ENCODE measurements around the gene FPGT.
"Not testable (repeated sequence)": the region's sequence is repeated elsewhere in the genome, so short reads cannot be mapped to it uniquely, and the experiment has no call there.

The FPGT gene

DNA sequence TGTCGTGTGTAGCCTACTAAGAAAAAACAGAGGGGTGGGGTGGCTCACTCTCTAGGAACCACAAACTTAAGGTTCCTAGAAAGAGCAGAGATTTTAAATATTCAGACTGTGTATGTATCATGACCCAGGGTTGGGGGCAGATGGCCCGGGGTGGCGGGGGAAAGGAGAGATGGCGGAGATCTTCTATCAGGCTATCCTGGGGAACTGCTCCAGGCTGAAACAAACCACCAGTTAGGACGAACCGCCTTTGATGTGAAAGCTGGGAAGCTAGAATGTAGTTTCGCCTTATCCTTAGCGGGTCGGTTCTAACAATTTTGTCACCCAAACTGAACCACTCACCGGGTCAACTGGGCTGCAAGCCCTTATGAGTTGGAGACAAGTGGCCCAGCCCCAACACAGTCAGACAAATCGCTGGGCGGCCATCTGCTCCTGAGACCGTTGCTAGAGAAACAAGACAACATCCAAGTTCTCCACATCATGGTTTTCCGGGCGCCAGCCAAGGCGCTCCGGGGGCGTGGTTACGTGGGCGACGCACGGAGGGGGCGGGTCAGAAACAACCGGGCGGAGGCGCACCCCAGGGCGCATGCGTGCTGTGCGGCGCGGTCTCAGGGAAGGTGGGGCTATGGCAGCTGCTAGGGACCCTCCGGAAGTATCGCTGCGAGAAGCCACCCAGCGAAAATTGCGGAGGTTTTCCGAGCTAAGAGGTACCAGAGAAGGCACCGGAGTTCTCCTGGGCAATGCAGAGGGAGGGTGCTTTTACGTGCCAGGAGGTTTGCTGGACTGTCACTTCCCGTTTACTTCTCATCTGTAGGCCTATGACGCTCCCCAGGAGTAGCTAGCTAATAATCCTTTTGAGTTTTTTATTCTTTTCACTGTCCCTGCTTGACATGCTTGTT, at the start of gene FPGT, which contains the start of gene LRRIQ3:
Gene FPGT, plus strand, starts transcription at position 586 of the 896 bp plus-strand sequence. Its CDS starts 37 bp downstream, at position 623.
Gene LRRIQ3, minus strand, starts transcription at position 520 of the 896 bp plus-strand sequence. CDS start 14,492 bp downstream, outside the sequence.
- peak; percentile 76 for DNase-seq (ENCODE audit: low read depth)

DNA sequence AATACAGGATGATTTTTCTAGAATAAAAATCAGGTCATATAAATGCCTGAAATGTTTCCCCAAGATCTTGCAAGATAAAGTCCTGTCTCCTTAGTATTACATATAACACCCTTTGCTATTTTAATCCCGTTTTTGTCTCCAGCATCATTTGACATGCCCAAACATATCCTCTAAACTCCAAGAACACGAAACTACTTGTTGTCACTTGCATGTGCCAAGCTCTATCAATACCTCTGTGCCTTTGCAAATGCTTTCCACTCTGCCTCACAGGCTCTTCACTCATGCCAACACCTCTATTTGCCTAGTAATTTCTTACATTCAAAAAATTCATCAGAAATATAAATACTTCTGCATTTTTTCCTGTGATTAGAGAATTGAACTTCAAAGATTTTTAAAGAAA, 38.0 kb upstream of the FPGT start:
- no peak for DNase-seq (ENCODE audit: low read depth)

GRCh38 chr1:74161497-74161896, 36.5 kb upstream of the FPGT start:
- peak; percentile 4 for DNase-seq (ENCODE audit: low read depth)

DNA sequence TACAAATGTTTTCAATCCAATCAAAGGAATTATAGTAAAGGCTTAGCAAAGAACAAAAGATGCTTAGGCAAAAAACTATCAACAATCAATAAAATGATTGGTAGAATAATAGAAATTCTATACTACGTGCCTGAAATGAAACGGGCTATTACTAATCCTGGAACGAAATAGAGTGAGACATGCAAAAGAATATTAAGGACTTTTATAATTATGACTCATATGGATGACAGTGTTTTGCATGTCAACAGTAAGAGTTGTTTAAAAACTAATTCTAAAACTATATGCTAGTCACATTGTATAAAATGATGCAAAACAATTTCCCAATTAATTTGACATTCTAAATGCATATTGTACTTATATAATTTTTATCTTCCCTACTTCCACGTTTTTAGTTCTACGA, 35.7 kb upstream of the FPGT start:
- no peak for DNase-seq (ENCODE audit: low read depth)

- not testable (repeated sequence) for DNase-seq (ENCODE audit: low read depth)
Measured at GRCh38 chr1:74174423-74174822, 23.6 kb upstream of the FPGT start.

- DNase-seq (ENCODE audit: low read depth) = no peak
Measured at GRCh38 chr1:74180490-74180889, 17.6 kb upstream of the FPGT start.

DNA sequence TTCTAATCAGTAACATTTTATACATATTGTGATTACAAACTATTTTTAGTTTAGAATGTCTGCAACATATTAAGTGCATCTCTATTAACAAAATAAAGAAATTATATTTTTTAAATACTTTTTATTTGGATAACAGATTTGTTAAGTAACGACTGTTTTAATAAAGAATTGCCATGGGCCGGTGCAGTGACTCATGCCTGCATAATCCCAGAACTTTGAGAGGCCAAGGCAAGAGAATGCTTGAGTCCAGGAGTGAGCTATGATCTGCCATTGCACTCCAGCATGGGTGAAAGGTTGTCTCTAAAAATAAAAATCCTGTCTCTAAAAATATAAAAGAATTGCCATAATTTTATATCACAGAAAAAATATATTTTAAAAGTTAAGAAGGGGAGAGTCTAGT, 4.1 kb upstream of the FPGT start:
- peak; percentile 38 for DNase-seq (ENCODE audit: low read depth)

GRCh38 chr1:74195339-74195738, 2.7 kb upstream of the FPGT start:
- no peak for DNase-seq (ENCODE audit: low read depth)

GRCh38 chr1:74197255-74197654, 787 bp upstream of the FPGT start:
- DNase-seq (ENCODE audit: low read depth) = no peak

- DNase-seq (ENCODE audit: low read depth) = no peak
Measured at GRCh38 chr1:74199504-74199903, 1.5 kb downstream of the FPGT start.

- DNase-seq (ENCODE audit: low read depth) = peak; percentile 17
Measured at GRCh38 chr1:74205266-74205665, 7.2 kb downstream of the FPGT start.

GRCh38 chr1:74215229-74215628, 17.2 kb downstream of the FPGT start:
- DNase-seq (ENCODE audit: low read depth) = no peak

- DNase-seq (ENCODE audit: low read depth) = no peak
Measured at GRCh38 chr1:74222701-74223100, 24.7 kb downstream of the FPGT start.

GRCh38 chr1:74223453-74223852, 25.4 kb downstream of the FPGT start:
- no peak for DNase-seq (ENCODE audit: low read depth)

DNA sequence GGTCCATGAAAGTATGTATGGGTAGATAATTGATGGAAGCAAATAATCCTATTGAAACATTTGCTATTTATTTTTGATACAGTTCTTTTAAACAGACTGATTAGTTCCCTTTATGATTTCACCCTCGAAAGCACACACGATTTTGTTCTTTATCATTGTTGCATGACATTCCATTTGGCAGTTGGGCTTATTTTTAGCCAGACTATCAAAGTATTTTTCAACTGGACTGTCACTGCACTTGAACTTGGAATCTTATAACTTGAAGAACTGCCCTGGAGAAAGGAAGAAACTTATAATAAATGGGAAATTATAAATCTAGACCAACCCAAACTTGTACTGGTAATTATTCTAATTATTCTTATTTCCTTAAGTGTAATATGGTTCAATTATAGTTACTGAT, 37.1 kb downstream of the FPGT start, which contains the start of gene TNNI3K:
Gene TNNI3K, plus strand, starts transcription at position 235 of the 400 bp plus-strand sequence. Its CDS starts 65 bp downstream, at position 300.
- DNase-seq (ENCODE audit: low read depth) = no peak

DNA sequence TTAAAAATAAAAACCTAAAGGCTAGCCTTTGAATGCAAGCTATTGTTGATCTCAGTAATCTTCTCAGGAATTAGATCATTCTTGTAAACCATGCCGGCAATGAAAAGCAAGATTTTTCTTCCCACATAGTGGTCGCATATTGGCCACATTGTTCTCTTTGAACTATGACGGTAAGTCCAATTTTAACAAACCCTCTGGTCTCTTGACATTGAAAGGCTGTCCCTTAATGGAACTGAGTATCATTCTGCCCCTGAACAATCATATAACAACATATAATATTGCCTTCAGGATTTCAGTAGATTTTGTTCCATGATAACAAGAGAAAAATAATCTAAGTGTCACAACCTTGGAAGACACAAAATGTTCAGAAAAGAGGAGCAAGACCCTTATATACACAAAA, 38.4 kb downstream of the FPGT start:
- no peak for DNase-seq (ENCODE audit: low read depth)

GRCh38 chr1:74237035-74237434, 39.0 kb downstream of the FPGT start:
- no peak for DNase-seq (ENCODE audit: low read depth)

GRCh38 chr1:74237787-74238186, 39.7 kb downstream of the FPGT start:
- no peak for DNase-seq (ENCODE audit: low read depth)

DNA sequence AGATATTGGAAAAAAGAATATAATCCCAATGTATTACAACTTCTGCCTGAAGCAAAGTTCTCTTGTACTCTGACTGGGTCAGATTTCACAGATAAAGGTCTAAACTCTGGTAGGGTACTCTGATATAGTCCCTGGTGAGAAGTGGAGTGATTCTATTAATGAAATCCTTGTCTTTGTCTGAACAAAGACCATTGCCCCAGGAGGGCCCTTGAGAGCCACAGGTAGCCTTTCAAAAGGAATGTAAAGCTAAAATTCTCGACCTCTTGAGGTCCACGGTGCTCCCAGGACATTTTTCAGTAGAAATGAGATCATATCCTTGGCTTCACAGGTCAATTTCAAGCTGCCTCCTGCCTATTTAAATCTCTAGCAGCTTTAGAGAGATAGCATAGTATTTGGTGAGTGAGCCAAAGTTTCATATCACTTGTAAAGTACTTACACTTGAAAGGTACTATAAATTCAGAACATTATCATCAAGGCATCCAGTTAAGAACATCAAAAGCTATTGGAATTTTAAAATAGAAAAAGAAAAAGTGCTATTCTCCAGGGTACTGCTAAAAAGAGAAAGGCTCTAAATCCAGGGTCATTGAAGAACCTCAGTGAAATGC, 47.2 kb downstream of the FPGT start:
- DNase-seq (ENCODE audit: low read depth) = no peak

GRCh38 chr1:74246315-74246714, 48.3 kb downstream of the FPGT start:
- DNase-seq (ENCODE audit: low read depth) = no peak

- DNase-seq (ENCODE audit: low read depth) = no peak
Measured at GRCh38 chr1:74247881-74248528, 50.0 kb downstream of the FPGT start.

- DNase-seq (ENCODE audit: low read depth) = not testable (repeated sequence)
Measured at GRCh38 chr1:74253243-74253824, 55.3 kb downstream of the FPGT start.
